GM20000 (cell line): ENCODE measurements around the gene TTLL12.
A peak's percentile ranks its signal among the peaks of the same experiment; 100 is the strongest.

Experiments used
- DNase-seq: peaks from one replicate; pipeline ENCODE4 v3.0.0; 2012; ENCODE audit warnings: low spot score
- TF ChIP-seq, protein P1 (sequence below): IDR thresholded peaks from 2 replicates; pipeline ENCODE4 v1.5.1; 2012; ENCODE audit warnings: mild to moderate bottlenecking, control low read depth; ENCODE audit errors: extremely low read depth, missing control alignments

TTLL12 gene

DNA sequence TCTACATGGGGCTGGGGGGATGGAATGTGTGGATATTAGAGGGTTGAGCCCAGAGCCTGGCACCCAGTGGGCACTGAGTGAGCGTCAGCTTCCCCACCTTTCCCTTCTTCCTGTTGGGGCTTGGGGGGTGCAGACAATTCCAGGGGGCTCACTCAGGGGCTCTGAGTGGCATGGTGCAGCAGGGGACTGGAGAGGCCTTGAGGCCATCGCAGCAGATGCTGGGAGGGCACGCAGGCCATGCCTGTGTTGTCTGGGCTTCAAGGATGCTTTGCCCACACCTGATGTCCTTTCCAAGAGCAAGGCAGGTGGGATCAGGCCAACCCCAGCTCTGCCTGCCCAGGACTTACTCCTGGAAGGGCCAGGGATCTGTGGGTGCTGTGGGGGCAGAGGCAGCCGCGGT lies 11.2 kb upstream of the TTLL12 start:
- TF ChIP-seq, protein P1, sequence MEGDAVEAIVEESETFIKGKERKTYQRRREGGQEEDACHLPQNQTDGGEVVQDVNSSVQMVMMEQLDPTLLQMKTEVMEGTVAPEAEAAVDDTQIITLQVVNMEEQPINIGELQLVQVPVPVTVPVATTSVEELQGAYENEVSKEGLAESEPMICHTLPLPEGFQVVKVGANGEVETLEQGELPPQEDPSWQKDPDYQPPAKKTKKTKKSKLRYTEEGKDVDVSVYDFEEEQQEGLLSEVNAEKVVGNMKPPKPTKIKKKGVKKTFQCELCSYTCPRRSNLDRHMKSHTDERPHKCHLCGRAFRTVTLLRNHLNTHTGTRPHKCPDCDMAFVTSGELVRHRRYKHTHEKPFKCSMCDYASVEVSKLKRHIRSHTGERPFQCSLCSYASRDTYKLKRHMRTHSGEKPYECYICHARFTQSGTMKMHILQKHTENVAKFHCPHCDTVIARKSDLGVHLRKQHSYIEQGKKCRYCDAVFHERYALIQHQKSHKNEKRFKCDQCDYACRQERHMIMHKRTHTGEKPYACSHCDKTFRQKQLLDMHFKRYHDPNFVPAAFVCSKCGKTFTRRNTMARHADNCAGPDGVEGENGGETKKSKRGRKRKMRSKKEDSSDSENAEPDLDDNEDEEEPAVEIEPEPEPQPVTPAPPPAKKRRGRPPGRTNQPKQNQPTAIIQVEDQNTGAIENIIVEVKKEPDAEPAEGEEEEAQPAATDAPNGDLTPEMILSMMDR: no peak
- DNase-seq: no peak

DNA sequence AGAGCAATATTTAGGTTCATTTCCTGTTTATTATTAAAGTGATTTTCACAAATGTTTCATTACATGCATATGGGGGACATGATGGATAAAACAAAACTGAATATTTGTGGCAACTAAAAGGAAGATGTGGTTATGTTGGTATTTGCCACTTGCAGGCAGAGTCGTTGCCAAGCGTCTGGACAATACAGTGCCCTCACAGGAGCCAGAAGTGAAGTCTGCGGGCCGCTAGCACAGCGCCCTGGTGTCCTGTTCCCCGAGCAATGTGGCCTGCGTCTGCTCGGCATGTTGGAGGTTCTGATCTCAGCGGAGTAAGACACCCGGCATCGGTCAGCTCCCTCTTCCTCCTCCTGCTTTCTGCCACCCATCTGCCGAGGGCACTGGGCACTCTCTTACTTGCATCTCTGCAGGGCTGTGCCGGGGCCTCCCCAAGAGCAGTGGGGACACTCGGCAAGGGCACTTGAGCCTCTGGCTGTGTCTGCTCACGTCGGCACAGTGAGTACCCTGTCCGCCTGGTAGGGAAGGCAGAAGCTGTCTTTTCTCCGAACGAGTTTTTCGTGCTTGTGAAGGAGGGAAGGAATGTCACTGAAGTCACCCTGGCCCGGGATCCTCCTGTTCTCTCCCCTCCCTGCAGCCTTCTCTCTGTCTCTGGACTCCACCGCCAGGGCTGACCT lies 10.5 kb upstream of the TTLL12 start:
- TF ChIP-seq, protein P1: no peak
- no peak for DNase-seq

DNA sequence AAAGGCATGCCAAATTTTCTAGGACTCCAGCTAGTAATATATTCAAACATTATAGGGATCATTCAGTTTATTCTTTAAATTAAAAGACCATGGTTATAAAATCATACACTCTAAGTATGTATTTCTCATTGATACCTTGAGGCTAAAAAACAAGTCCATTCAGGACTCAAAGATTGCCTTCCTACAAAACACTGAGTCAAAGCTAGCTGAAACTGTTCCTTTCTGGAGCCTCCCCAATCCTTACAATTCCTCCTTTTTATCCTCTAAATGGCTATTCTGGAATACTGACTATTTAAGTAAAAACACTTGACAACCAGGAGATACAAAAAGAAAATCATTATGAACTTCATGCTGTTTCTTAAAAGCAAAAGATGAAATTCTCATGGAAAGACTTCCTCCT lies 4.9 kb upstream of the TTLL12 start:
- TF ChIP-seq, protein P1: no peak
- no peak for DNase-seq

DNA sequence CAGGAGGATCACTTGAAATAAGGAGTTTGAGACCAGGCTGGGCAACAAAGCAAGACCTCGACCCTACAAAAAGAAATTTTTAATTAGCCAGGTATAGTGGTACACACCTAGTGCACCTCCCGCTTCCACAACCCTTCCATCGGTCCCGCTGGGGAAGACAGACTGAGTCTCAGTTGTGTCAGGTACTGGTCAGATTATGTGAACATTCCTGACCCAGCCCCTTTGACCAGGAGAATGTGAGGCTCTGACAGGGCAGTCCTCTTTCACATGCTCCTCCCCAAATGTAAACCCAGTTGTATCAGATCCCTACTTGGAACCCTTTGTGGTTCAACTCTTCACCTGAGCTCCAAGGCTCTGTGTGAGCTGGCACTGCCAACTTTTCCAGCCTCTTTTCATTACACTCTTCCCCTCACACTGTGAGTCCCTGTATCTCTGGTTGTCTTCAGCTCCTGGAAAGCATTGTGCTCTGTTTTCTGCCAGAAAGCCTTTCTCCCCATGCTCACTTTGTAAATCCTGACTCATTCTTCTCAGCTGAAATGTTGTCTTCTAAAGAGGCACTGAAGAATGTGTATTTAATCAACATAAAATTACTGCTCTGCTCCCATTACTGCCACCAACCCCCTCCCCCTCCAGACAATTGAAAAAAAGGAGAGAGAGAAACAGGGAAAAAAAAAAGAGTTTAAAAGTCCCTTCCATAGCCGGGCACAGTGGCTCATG lies 2.1 kb upstream of the TTLL12 start:
- TF ChIP-seq, protein P1: no peak
- DNase-seq: no peak

DNA sequence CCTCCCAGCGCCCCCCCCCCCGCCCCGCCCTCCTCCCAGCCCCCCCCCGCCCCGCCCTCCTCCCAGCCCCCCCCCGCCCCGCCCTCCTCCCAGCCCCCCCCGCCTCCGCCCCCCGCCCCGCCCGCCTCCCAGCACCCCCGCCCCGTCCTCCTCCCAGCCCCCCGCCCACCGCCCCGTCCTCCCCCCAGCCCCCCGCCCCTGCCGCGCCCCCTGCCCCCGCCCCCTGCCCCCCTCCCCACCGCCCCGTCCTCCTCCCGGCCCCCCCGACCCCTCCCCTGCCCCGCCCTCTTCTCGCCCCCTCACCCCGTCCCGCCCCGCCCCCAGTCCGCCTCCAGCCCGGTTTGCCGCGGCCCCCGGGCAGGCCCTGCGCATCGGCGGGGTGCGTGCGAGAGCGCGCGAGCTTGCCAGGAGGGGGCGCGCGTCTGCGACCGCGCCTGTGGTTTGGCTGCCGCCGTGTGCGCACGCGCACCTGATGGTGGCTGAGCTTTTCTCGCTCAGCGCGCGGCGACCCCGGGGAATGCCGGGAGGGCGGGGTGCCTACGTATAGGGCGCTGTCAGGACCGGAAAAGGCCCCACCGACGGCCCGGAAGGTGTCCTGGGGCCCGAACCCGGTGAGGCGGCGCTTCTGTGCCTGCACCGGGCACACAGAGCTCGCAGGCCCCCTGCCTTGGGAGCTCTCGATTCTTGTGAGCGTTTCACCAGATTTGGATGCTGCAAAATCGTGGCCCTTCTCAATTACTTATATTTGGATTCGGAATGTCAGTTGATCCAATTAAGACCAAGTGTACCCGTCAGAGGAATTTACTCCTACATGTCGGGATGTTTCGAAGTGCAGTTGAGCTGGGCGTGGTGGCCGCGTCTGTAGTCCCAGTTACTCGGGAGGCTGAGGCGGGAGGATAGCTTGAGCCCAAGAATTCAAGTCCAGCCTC lies 501 bp upstream of the TTLL12 start:
- TF ChIP-seq, protein P1: peak; percentile 72
- DNase-seq: peak; percentile 99

DNA sequence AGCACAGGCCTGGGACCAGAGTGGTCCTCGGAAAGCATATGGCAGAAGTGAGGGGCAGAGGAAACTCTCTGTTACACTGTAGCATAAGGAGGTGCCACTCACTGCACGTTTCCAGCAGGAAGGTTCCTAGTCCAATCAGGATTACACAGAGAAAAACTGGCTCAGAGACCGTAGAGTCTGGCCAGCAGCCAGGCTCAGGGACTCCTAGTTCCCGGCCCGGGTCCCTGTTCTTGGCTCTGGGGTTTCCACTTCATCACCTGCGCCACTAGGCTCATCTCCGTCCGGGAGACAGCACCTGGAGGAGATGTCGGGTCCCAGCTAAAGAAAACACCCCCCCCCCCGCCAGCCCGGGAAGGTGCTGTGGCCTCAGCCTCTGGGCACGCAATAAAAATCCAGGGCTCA lies 1.1 kb downstream of the TTLL12 start:
- TF ChIP-seq, protein P1: no peak
- no peak for DNase-seq
